Mesenchymal stem cell (in vitro differentiated cells and primary cell): ENCODE data around the gene ABCA1.
A peak's percentile ranks its signal among the peaks of the same experiment; 100 is the strongest.

Experiments used
- DNase-seq: peaks from one replicate; pipeline ENCODE4 v3.0.0-alpha.2; 2013
- H2AFZ ChIP-seq: one replicate; pipeline ENCODE4 v1.6.1; 2013; ENCODE audit warnings: low read depth, mild to moderate bottlenecking, control low read depth, inconsistent platforms, low read length, moderate library complexity
- H2AK5ac ChIP-seq: 2 replicates; pipeline ENCODE4 v1.6.1; 2013; ENCODE audit warnings: low read length, moderate library complexity, mild to moderate bottlenecking, inconsistent platforms; ENCODE audit not compliant: severe bottlenecking
- H2BK120ac ChIP-seq: one replicate; pipeline ENCODE4 v1.6.1; 2013; ENCODE audit warnings: low read depth, mild to moderate bottlenecking, inconsistent platforms, low read length, moderate library complexity
- H2BK12ac ChIP-seq, 2 experiments: one replicate each; pipeline ENCODE4 v1.6.1; 2013; ENCODE audit warnings: inconsistent platforms in 2 of 2, low read length in 2 of 2, mild to moderate bottlenecking in 2 of 2, moderate library complexity in 2 of 2, control low read depth in 1 of 2
- H2BK15ac ChIP-seq: one replicate; pipeline ENCODE4 v1.6.1; 2013; ENCODE audit warnings: mild to moderate bottlenecking, low read depth, inconsistent platforms; ENCODE audit not compliant: poor library complexity, severe bottlenecking
- H2BK5ac ChIP-seq: 2 replicates; pipeline ENCODE4 v1.6.1; 2013; ENCODE audit warnings: low read depth, mild to moderate bottlenecking, low read length, control low read depth, inconsistent platforms; ENCODE audit not compliant: poor library complexity, severe bottlenecking
- H3K14ac ChIP-seq, 2 experiments: one replicate each; pipeline ENCODE4 v1.6.1; 2013; ENCODE audit warnings: inconsistent platforms in 2 of 2, low read length in 2 of 2, control low read depth in 1 of 2, mild to moderate bottlenecking in 1 of 2, moderate library complexity in 1 of 2
- H3K18ac ChIP-seq, 2 experiments: one replicate each; pipeline ENCODE4 v1.6.1; 2013; ENCODE audit warnings: inconsistent platforms in 2 of 2, low read length in 2 of 2, control low read depth in 1 of 2, low read depth in 1 of 2, mild to moderate bottlenecking in 1 of 2
- H3K23ac ChIP-seq, 2 experiments: one replicate each; pipeline ENCODE4 v1.6.1; 2013; ENCODE audit warnings: inconsistent platforms in 2 of 2, low read length in 2 of 2, mild to moderate bottlenecking in 2 of 2, moderate library complexity in 2 of 2, control low read depth in 1 of 2
- H3K27ac ChIP-seq: 2 replicates; pipeline ENCODE4 v1.5.1; 2013; ENCODE audit warnings: mild to moderate bottlenecking, moderate library complexity, low read length, control low read depth, inconsistent platforms; ENCODE audit not compliant: poor library complexity, severe bottlenecking
- H3K27me3 ChIP-seq, 2 experiments: 2 replicates each; pipeline versions ENCODE4 v1.6.1 to v1.7.0; 2013; ENCODE audit warnings: low read length in 2 of 2, mild to moderate bottlenecking in 2 of 2, moderate library complexity in 2 of 2, control low read depth in 1 of 2, inconsistent platforms in 1 of 2; ENCODE audit not compliant: control insufficient read depth in 1 of 2, insufficient read depth in 1 of 2
- H3K36me3 ChIP-seq, 2 experiments: 2 replicates each; pipeline versions ENCODE4 v1.6.1 to v1.7.0; 2013; ENCODE audit warnings: low read length in 2 of 2, control low read depth in 1 of 2, inconsistent platforms in 1 of 2, low read depth in 1 of 2, mild to moderate bottlenecking in 1 of 2; ENCODE audit not compliant: insufficient read depth in 2 of 2, control insufficient read depth in 1 of 2
- H3K4ac ChIP-seq, 2 experiments: one replicate each; pipeline ENCODE4 v1.6.1; 2013; ENCODE audit warnings: inconsistent platforms in 2 of 2, low read length in 2 of 2, mild to moderate bottlenecking in 2 of 2, moderate library complexity in 2 of 2, control low read depth in 1 of 2, low read depth in 1 of 2
- H3K4me1 ChIP-seq: 2 replicates; pipeline ENCODE4 v1.6.1; 2013; ENCODE audit warnings: low read depth, low read length, control low read depth; ENCODE audit not compliant: control insufficient read depth, insufficient read depth
- H3K4me2 ChIP-seq: 2 replicates; pipeline ENCODE4 v1.6.1; 2013; ENCODE audit warnings: low read length, mild to moderate bottlenecking, inconsistent platforms; ENCODE audit not compliant: poor library complexity, severe bottlenecking
- H3K4me3 ChIP-seq, 2 experiments: 2 replicates each; pipeline versions ENCODE4 v1.5.1 to v1.7.0; 2013; ENCODE audit warnings: low read length in 2 of 2, mild to moderate bottlenecking in 2 of 2, control low read depth in 1 of 2, low read depth in 1 of 2; ENCODE audit not compliant: insufficient read depth in 1 of 2
- H3K79me1 ChIP-seq: replicated peaks from 2 replicates; pipeline ENCODE4 v1.6.1; 2013; ENCODE audit warnings: mild to moderate bottlenecking, control low read depth, low read length, inconsistent platforms; ENCODE audit not compliant: poor library complexity, severe bottlenecking
- H3K9ac ChIP-seq: 2 replicates; pipeline ENCODE4 v1.7.0; 2013; ENCODE audit warnings: mild to moderate bottlenecking, low read length, moderate library complexity
- H3K9me3 ChIP-seq: 2 replicates; pipeline ENCODE4 v1.7.0; 2013; ENCODE audit warnings: mild to moderate bottlenecking, low read length; ENCODE audit not compliant: control insufficient read depth
- H4K8ac ChIP-seq: one replicate; pipeline ENCODE4 v1.6.1; 2013; ENCODE audit warnings: inconsistent platforms, mild to moderate bottlenecking, low read length, moderate library complexity
- H4K91ac ChIP-seq: one replicate; pipeline ENCODE4 v1.6.1; 2013; ENCODE audit warnings: mild to moderate bottlenecking, low read length, inconsistent platforms
- WGBS: methylation state at CpG from one replicate; pipeline ENCODE4 v1.1.7; 2013; ENCODE audit warnings: mixed read lengths; 5-methylcytosine and 5-hydroxymethylcytosine counted together

Gene ABCA1

DNA sequence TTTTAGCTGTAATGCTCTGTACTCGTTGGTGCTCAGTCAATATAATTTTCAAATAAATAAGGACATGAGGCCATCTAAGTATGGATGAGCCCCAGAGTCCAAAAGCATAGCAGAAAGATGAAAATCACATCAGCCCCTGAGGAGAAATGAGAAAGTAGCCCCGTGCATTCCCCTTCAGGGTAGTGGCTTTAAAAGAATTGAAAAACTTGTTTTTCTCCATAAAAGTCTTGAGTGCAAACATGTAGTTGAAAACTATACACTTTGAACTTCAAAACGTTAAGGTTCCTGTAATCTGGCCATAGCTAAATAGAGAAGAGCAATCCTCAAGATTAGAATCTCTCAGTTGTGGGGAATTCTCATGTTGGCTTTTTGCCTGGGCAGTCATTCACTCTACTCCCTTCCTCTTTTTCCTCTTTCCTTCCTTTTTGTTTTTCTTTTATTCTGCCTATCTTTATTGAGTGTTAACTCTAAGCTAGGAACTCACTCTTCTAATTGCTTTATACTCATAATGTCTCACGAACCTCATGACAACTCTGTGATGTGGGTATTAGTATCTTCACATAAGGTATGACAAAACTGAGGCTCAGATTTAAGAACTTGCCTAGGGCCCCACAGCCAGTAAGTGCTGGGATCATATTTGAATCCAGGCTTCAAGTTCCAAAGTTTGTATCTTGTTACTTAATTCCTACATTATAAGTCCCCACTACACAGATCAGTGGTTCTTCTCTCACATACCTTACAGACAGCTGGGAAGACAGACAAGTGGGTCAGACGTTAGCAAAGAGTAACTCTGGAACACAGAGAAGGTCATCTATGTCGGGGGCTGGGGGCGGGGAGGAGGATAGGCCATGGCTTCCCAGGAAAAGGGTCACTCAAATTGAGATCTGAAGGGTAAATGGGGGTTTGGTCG is 46.4 kb upstream of the ABCA1 start:
- H2BK12ac ChIP-seq, result peak overlapping the region; percentile 6 to 8
- H2BK120ac ChIP-seq, result no peak overlapping the region
- DNase-seq, result no peak
- no peak overlapping the region for H2AK5ac ChIP-seq
- H3K4me1 ChIP-seq, result no peaks in the 10 kb centered on the region
- no peak overlapping the region for H3K14ac ChIP-seq
- no peak overlapping the region for H3K9ac ChIP-seq
- H2AFZ ChIP-seq, result no peak overlapping the region
- 78% methylated on average over 5 of the region's 8 CpGs for WGBS
- H3K9me3 ChIP-seq, result no peaks in the 10 kb centered on the region
- no peak overlapping the region for H3K4me3 ChIP-seq
- no peak overlapping the region for H2BK15ac ChIP-seq
- no peaks in the 10 kb centered on the region for H3K27me3 ChIP-seq
- H3K79me1 ChIP-seq, result no peaks in the 10 kb centered on the region
- H3K23ac ChIP-seq, result no peak overlapping the region
- no peak overlapping the region for H3K27ac ChIP-seq
- H4K8ac ChIP-seq, result no peak overlapping the region
- H3K18ac ChIP-seq, result no peak overlapping the region
- no peak overlapping the region for H2BK5ac ChIP-seq
- H3K4ac ChIP-seq, result no peak overlapping the region
- H3K4me2 ChIP-seq, result no peak overlapping the region
- no peak overlapping the region for H4K91ac ChIP-seq
- H3K36me3 ChIP-seq, result no peaks in the 10 kb centered on the region

DNA sequence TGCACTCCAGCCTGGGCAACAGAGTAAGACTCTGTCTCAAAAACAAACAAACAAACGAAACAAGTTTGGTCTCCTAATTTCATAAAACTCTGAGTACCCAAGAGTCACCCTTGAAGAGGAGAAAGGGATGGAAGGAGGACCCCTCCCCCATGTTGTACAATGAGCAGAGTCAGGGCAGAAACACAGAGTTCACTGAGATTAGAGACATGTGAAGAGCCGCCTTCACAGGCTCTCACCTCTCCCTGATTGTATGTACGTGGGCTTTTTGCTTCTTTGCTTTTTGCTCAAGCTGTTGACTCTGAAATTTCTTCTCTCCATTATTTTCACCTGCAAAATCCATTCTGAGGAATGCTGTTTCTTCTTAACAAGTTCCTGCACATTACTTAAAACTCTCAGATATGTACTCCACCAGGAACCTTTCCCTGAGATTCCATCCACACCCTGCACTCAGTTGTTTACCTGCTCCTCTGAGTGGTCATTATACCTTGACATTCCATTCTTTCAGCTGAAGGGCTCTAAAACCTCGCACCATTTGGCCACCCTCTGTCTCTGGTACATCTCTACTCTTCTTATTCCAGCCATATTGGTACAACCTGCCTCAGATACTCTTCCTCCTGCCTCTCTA is 44.4 kb upstream of the ABCA1 start:
- no peak overlapping the region for H2AFZ ChIP-seq
- no peak overlapping the region for H2BK15ac ChIP-seq
- H3K9ac ChIP-seq, result no peak overlapping the region
- no peak overlapping the region for H2BK5ac ChIP-seq
- no peaks in the 10 kb centered on the region for H3K9me3 ChIP-seq
- H3K18ac ChIP-seq, result no peak overlapping the region
- H2BK120ac ChIP-seq, result no peak overlapping the region
- DNase-seq, result no peak
- no peaks in the 10 kb centered on the region for H3K27me3 ChIP-seq
- H3K36me3 ChIP-seq, result no peaks in the 10 kb centered on the region
- H3K4ac ChIP-seq, result no peak overlapping the region
- no peak overlapping the region for H2AK5ac ChIP-seq
- H3K14ac ChIP-seq, result no peak overlapping the region
- H3K23ac ChIP-seq, result no peak overlapping the region
- H3K4me2 ChIP-seq, result no peak overlapping the region
- H3K4me1 ChIP-seq, result peaks cover 6% of the 10 kb centered on the region
- H3K4me3 ChIP-seq, result no peak overlapping the region
- H2BK12ac ChIP-seq, result peak overlapping the region; percentile 9 to 60
- no peak overlapping the region for H4K8ac ChIP-seq
- no peak overlapping the region for H3K27ac ChIP-seq
- no peaks in the 10 kb centered on the region for H3K79me1 ChIP-seq
- H4K91ac ChIP-seq, result no peak overlapping the region
- WGBS, result 92% methylated on average over 4 of the region's 4 CpGs

DNA sequence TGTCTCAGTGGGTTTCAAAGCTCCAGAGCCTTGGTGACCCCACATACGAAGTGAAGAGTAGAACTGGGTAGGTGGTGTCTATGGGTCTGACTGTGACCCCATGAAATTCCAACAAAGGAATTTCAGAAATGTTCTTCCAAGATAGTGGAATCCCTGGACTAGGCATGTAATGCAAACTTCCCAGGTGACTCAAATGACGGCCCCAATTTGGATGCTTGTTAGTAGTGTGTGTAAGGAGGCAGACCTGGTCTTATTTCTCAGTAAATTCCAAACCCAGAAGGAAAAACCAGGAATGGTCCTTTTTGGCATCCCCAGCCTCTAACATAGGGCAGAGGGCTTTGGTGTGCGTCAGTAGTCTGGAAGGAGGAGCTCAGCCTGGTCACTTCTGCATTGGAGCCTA is 43.6 kb upstream of the ABCA1 start:
- H3K4ac ChIP-seq, result no peak overlapping the region
- no peak overlapping the region for H3K14ac ChIP-seq
- no peak overlapping the region for H2AK5ac ChIP-seq
- H2BK12ac ChIP-seq, result no peak overlapping the region
- no peak overlapping the region for H4K8ac ChIP-seq
- DNase-seq, result no peak
- no peak overlapping the region for H3K18ac ChIP-seq
- no peak overlapping the region for H2AFZ ChIP-seq
- H4K91ac ChIP-seq, result no peak overlapping the region
- H2BK15ac ChIP-seq, result no peak overlapping the region
- no peak overlapping the region for H2BK120ac ChIP-seq
- no peak overlapping the region for H3K4me2 ChIP-seq
- no peak overlapping the region for H2BK5ac ChIP-seq
- no peaks in the 10 kb centered on the region for H3K36me3 ChIP-seq
- no peaks in the 10 kb centered on the region for H3K9me3 ChIP-seq
- no peaks in the 10 kb centered on the region for H3K79me1 ChIP-seq
- no peak overlapping the region for H3K27ac ChIP-seq
- 74% methylated on average over 3 of the region's 3 CpGs for WGBS
- H3K27me3 ChIP-seq, result no peaks in the 10 kb centered on the region
- H3K4me3 ChIP-seq, result no peak overlapping the region
- H3K9ac ChIP-seq, result no peak overlapping the region
- H3K23ac ChIP-seq, result no peak overlapping the region
- peaks cover 6% of the 10 kb centered on the region for H3K4me1 ChIP-seq

DNA sequence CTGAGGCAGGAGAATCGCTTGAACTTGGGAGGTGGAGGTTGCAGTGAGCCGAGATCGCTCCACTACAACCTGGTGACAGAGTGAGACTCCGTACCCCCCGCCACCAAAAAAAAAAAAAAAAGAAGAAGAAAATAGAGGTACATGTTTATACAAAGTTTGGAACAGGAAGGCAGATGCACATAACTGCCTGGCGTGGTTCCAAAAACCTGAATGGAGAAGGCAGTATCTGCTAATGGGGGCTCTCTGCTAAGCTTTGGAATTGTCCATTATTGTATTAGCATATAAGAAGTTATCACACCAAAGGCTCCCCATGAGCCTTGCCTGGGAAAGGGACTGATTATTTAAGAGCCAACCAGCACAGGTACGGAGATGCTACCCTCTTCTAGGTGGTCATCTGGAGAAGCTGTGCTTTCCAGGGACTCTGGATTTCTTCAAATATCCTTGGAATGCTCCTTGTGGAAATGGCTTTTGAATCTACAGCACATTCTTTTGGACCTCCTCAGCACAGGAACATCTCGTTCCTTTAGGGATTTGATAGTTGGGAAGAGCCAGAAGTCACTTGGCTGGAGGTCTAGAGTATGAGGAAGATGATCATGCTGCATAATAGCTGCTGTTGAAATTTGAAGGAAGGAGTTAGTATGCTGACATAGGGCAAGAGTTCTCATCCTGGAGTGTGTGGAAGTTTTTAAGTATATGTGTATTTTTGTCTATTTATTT is 42.5 kb upstream of the ABCA1 start:
- Histone ChIP-seq H3K27me3 (no peaks in the 10 kb centered on the region), H3K14ac (no peak overlapping the region), H2BK12ac (peak overlapping the region in 1 of 2 experiments; percentile 61), H2AFZ (no peak overlapping the region), H2BK120ac (no peak overlapping the region), H4K8ac (no peak overlapping the region), H3K36me3 (no peaks in the 10 kb centered on the region), H3K9ac (no peak overlapping the region), H3K23ac (no peak overlapping the region), H2BK5ac (no peak overlapping the region), H4K91ac (no peak overlapping the region), H3K4me2 (no peak overlapping the region), H3K18ac (peak overlapping the region in 1 of 2 experiments; percentile 42), H3K4me3 (no peak overlapping the region), H3K9me3 (no peaks in the 10 kb centered on the region), H3K79me1 (no peaks in the 10 kb centered on the region), H2BK15ac (no peak overlapping the region), H2AK5ac (no peak overlapping the region), H3K27ac (no peak overlapping the region), H3K4me1 (peaks cover 6% of the 10 kb centered on the region), H3K4ac (no peak overlapping the region)
- DNase-seq, result peak; percentile 26
- WGBS, result 86% methylated on average over 7 of the region's 8 CpGs
